ENCODE results near the gene HOOK1.
"Not testable (repeated sequence)": the region's sequence is repeated elsewhere in the genome, so short reads cannot be mapped to it uniquely, and the experiment has no call there.

HOOK1 gene

GRCh38 chr1:59833022-59833421 is 18.3 kb downstream of the HOOK1 start:
- TF ChIP-seq MAX (IDR thresholded peaks at IDR 0.05; ENCODE audit: low read depth, low read length) (no peak), POLR2A (IDR thresholded peaks at IDR 0.05; ENCODE audit: extremely low read depth, insufficient read length) (no peak), CTCF (IDR thresholded peaks at IDR 0.05; ENCODE audit: low read depth, low read length) (no peak), MYC (IDR thresholded peaks at IDR 0.05; ENCODE audit: low read depth, low read length) (no peak)
- no peak for DNase-seq (ENCODE audit: low read depth)
- H3K4me3 ChIP-seq (ENCODE audit: low read depth, low read length), result no peak overlapping the region

GRCh38 chr1:59833991-59834390 is 19.2 kb downstream of the HOOK1 start:
- no peak for DNase-seq (ENCODE audit: low read depth)
- no peak overlapping the region for H3K4me3 ChIP-seq (ENCODE audit: low read depth, low read length)
- TF ChIP-seq MAX (IDR thresholded peaks at IDR 0.05; ENCODE audit: low read depth, low read length) (no peak), POLR2A (IDR thresholded peaks at IDR 0.05; ENCODE audit: extremely low read depth, insufficient read length) (no peak), CTCF (IDR thresholded peaks at IDR 0.05; ENCODE audit: low read depth, low read length) (no peak), MYC (IDR thresholded peaks at IDR 0.05; ENCODE audit: low read depth, low read length) (no peak)

GRCh38 chr1:59837857-59838256 is 23.1 kb downstream of the HOOK1 start:
- H3K4me3 ChIP-seq (ENCODE audit: low read depth, low read length); DNase-seq (ENCODE audit: low read depth): not testable (repeated sequence)

GRCh38 chr1:59845091-59845490 is 30.3 kb downstream of the HOOK1 start:
- no peak overlapping the region for H3K4me3 ChIP-seq (ENCODE audit: low read depth, low read length)
- DNase-seq (ENCODE audit: low read depth), result no peak
- TF ChIP-seq MAX (IDR thresholded peaks at IDR 0.05; ENCODE audit: low read depth, low read length), result no peak
- TF ChIP-seq CTCF (IDR thresholded peaks at IDR 0.05; ENCODE audit: low read depth, low read length), result no peak
- no peak for TF ChIP-seq MYC (IDR thresholded peaks at IDR 0.05; ENCODE audit: low read depth, low read length)
- no peak for TF ChIP-seq POLR2A (IDR thresholded peaks at IDR 0.05; ENCODE audit: extremely low read depth, insufficient read length)

GRCh38 chr1:59846209-59846894 is 31.6 kb downstream of the HOOK1 start:
- TF ChIP-seq POLR2A (IDR thresholded peaks at IDR 0.05; ENCODE audit: extremely low read depth, insufficient read length), result no peak
- TF ChIP-seq CTCF (IDR thresholded peaks at IDR 0.05; ENCODE audit: low read depth, low read length), result no peak
- no peak for TF ChIP-seq MYC (IDR thresholded peaks at IDR 0.05; ENCODE audit: low read depth, low read length)
- TF ChIP-seq MAX (IDR thresholded peaks at IDR 0.05; ENCODE audit: low read depth, low read length), result no peak
- H3K4me3 ChIP-seq (ENCODE audit: low read depth, low read length), result no peak overlapping the region
- DNase-seq (ENCODE audit: low read depth), result no peak

- H3K4me3 ChIP-seq (ENCODE audit: low read depth, low read length), result no peak overlapping the region
- no peak for DNase-seq (ENCODE audit: low read depth)
- TF ChIP-seq CTCF (IDR thresholded peaks at IDR 0.05; ENCODE audit: low read depth, low read length) (no peak), MAX (IDR thresholded peaks at IDR 0.05; ENCODE audit: low read depth, low read length) (no peak), POLR2A (IDR thresholded peaks at IDR 0.05; ENCODE audit: extremely low read depth, insufficient read length) (no peak), MYC (IDR thresholded peaks at IDR 0.05; ENCODE audit: low read depth, low read length) (no peak)
Measured at GRCh38 chr1:59846895-59847282, 32.1 kb downstream of the HOOK1 start.
